NCI-H1694 (cell line): Measurements from ENCODE around the gene SLC25A21.
"Not testable (repeated sequence)": the region's sequence is repeated elsewhere in the genome, so short reads cannot be mapped to it uniquely, and the experiment has no call there.

ENCODE experiments used
- DNase-seq: peaks from one replicate; lab custom pipeline; 2025; lab: John Stamatoyannopoulos, UW

The SLC25A21 gene

GRCh38 chr14:37172024-37172869 is at the start of gene SLC25A21:
Gene SLC25A21, minus strand, starts transcription at chr14:37172606.
- peak; percentile 75 for DNase-seq

DNA sequence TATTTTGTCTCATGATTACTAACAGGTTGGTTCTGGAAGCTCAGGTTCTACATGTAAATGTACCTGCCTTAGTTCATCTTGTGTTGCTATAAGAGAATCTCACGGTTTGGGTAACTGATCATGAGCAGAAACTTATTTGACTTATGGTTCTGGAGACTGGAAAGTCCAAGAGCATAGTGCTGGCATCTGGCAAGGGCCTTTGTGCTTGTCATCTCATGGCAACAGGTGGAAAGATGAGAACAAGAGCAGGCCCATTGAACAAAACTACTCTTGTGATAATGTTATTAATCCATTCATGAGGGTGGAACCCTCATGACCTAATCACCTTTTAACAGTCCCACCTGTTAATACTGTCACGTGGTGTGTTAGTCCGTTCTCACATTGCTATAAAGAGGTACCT is 48.7 kb upstream of the SLC25A21 start:
- DNase-seq, result no peak

- no peak for DNase-seq
These were observed 42.9 kb upstream of the SLC25A21 start for GRCh38 chr14:37215345-37215744.

- DNase-seq, result no peak
These were observed 40.6 kb upstream of the SLC25A21 start for GRCh38 chr14:37213016-37213415.

- no peak for DNase-seq
These were observed 38.0 kb upstream of the SLC25A21 start for GRCh38 chr14:37210448-37210847.

DNA sequence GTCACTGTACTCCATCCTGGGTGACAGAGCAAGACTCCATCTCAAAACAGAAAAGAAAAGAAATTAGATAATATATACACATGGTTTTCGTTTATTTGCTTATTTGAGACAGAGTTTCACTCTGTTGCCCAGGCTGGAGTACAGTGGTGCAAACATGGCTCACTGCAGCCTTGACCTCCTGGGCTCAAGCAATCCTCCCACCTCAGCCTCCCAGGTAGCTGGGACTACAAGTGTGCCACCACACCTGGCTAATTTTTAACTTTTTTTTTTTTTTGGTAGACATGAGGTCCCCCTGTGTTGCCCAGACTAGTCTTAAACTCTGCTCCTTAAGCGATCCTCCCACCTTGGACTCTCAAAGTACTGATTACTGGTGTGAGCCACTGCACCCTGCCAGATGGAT is 37.2 kb upstream of the SLC25A21 start:
- DNase-seq, result not testable (repeated sequence)

GRCh38 chr14:37205623-37206605 is 33.5 kb upstream of the SLC25A21 start:
- DNase-seq, result not testable (repeated sequence)

GRCh38 chr14:37203423-37203822 is 31.0 kb upstream of the SLC25A21 start:
- no peak for DNase-seq

- no peak for DNase-seq
These were observed 30.4 kb upstream of the SLC25A21 start for GRCh38 chr14:37202812-37203211.

DNA sequence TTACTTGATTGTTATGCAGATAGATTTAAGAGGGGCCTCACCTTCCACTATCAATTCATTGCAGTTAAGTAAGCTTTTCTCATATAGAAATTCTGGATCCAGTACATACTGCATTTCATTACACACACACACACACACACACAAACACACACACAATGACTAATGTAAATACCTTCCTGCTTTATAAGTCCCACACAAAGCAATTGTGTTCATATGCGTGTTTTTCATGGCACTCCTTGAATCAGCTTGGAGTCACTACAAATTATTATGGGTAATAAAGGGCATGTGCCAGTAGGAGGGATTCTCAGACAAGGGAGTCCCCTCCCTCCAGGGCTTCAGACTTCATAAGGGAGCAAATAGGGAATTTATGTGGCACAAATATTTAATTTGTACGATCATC is 29.9 kb upstream of the SLC25A21 start:
- DNase-seq, result no peak

- DNase-seq, result no peak
These were observed 29.3 kb upstream of the SLC25A21 start for GRCh38 chr14:37201724-37202123.

DNA sequence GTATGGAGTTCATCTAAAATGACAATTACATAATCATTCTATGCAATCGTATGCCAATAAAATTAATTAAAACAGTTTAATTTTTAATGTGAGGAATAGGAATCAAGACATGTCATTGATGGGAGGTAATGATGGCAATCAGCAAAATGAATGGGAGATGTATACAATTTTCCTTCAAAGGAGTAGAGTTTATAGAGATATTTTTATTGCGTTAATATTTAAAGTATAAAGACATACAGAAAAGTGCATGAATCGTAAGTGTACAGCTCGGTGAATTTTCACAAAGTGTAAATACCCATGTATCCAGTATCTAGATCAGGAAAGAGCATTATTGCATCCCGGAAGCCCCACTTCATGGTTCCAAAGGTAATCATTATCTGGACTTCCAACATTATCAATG is 26.5 kb upstream of the SLC25A21 start:
- no peak for DNase-seq

GRCh38 chr14:37198273-37198598 is 25.8 kb upstream of the SLC25A21 start:
- no peak for DNase-seq

- DNase-seq, result peak; percentile 33
These were observed 25.2 kb upstream of the SLC25A21 start, which contains the start of gene MIPOL1 for GRCh38 chr14:37197421-37198272. Gene MIPOL1, plus strand, starts transcription at chr14:37197937. Its CDS starts 49,952 bp downstream, at chr14:37247889.

DNA sequence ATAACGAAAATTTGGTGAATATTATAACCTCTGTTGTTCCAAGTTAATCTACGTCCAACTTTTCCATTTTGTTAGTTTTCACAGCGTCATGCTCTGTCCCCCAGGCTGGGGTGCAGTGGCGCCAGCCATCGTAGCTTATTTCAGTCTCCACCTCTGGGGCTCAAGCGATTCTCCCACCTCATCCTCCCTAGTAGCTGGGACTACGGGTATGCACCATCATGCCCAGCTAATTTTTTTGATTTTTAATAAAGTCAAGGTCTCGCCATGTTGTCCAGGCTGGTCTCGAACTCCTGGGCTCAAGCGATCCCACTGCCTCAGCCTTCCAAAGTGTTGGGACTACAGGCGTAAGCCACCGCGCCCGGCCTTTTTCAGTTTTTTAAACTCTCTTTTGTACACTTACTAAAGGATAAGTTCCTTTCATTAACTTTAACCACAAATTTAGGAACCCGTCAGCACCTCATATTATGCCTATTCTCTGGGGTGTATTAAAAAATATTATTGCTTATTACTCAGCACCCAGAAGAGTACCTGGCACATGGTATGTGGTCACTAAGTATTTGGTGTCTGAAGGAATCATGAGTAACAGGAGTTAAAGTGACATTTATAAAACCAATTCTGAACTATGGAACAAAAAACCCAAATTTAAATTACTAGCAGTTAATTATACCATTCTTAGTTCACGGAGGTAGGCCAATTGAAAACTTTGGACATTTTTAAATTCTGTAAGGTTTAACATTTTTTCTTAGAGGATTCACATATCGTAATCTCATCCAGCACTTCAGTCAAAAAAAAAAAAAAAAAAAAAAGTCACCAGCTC is 24.4 kb upstream of the SLC25A21 start:
- no peak for DNase-seq

DNA sequence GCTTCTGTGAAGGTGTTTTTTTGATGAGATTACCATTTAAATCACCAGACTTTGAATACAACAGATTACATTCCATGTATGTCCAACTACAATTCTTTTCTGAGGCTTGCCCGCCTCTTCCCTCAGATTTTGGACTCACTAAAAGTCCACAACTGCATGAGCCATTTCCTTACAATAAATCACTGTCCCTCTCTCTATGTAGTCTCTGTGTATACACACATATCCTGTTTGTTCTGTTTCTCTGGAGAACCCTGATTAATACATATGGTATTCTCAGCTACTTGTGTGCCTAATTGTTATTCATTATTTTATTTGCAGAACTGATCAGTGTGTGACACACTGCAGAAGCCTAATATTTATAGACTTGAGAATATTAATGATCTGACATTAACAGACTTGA is 22.9 kb upstream of the SLC25A21 start:
- DNase-seq, result no peak

DNA sequence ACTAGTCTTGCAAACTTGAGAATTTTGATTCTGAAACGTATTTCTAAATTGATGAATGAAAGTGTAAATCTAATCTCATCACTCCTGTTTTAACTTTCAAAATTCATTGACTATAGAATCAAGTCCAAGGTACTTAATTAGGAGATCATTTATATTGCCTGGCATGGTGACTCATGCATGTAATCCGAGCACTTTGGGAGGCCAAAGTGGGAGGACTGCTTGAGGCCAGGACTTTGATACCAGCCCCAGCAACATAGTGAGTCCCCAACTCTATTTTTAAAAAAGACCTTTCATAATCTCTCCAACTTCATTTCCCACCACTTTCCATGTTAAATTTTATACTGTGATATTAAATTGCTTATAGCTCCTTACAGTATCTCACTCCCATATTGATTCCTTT is 22.3 kb upstream of the SLC25A21 start:
- no peak for DNase-seq

GRCh38 chr14:37189733-37190132 is 17.3 kb upstream of the SLC25A21 start:
- not testable (repeated sequence) for DNase-seq

DNA sequence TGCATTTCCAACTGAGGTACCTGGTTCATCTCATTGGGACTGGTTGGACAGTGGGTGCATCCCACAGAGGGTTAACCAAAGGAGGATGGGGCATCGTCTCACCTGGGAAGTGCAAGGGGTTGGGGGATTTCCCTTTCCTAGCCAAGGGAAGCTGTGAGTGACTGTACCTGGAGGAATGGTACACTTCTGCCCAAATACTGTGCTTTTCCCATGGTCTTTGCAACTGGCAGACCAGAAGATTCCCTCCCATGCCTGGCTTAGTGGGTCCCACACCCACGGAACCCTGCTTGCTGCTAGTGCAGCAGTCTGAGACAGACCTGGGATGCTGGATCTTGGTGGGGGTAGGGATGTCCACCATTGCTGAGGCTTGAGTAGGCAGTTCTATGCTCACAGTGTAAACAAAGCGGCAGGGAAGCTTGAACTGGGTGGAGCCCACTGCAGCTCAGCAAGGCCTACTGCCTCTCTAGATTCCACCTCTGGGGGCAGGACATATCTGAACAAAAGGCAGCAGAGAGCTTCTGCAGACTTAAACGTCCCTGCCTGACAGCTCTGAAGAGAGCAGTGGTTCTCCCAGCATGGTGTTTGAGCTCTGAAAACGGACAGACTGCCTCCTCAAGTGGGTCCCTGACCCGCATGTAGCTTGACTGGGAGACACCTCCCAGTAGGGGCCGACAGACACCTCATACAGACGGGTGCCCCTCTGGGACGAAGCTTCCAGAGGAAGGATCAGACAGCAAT is 15.6 kb upstream of the SLC25A21 start:
- not testable (repeated sequence) for DNase-seq

GRCh38 chr14:37187294-37187693 is 14.9 kb upstream of the SLC25A21 start:
- DNase-seq, result no peak
